RPMI7951 (cell line): ENCODE data around the gene RGS1. TPM values are rescaled to one million over a fixed set of nuclear protein-coding genes. Genes with fewer than 3 reads are reported as not detected.

Source experiments
- DNase-seq: peaks from one replicate; pipeline ENCODE4 v3.0.0-alpha.2; 2012; ENCODE audit warnings: low read depth
- total RNA-seq: library from RNA; depleted of rRNA; stranded (reverse); fragments of >200 nt; shearing (Covaris generic); gene quantifications from 2 replicates; pipeline ENCODE4 v1.2.3, GENCODE V29; 2014; rRNA removed

RGS1 gene
- total RNA-seq, 1 experiment from 2014 or later, result 62.4 TPM

- DNase-seq, result no peak
These were observed 44.6 kb downstream of the RGS1 start for GRCh38 chr1:192620071-192620635.

DNA sequence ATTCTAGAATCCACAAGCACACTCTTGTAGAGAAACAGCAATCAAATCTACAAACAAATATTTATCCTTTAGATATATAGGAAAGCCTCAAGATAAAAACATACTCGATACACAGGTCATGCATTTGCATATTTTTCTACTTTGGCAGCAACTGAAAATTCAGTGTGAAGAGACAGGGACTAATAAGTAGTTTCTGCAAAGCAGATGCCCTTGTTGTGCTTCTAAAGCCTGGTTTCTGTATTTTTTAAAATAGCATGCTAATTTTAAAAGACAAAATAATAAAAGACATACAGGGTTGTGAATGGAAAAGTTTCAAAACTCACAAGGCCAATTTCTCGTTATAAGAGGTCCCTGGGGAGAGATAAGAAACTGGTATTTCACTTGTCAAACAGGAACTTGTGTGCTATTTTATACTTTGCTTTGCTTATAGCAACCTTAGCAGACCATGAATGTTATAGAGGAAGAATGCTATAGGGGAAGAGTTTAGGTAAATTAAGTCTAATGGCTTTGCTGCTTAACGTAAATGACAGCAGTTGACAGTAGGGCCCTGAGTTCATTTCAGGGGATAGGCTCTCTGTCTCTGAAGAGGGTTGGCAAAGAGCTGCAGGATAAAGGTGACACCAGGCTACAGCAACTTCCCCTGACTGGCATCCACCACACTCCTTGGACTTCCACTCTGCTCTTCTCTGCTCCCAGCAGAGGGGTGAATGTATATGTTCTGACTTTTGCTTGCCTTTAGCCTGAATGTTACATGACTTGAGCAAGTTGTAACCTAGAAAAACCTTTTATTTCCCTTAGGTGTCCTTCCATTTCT, 51.0 kb downstream of the RGS1 start:
- DNase-seq, result no peak

DNA sequence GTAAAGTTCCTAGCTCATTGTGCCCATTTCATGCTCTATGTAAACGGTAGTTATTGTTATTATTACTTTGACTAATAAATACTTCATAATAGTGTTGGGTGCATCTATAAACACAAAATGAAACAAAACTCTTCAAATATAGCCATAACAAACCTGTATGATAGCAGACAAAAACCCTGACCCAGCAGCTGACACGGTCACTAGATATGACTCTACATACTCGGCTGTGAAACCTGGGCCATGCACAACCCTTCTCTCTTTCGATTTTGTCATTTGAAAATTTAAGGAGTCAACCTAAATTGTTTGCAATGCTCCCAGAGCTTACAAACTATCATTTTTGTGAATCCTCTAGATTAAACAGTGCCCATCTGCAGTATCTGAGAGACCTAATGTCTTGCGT, 52.3 kb downstream of the RGS1 start:
- DNase-seq, result no peak

GRCh38 chr1:192628396-192629057, 53.0 kb downstream of the RGS1 start:
- no peak for DNase-seq

DNA sequence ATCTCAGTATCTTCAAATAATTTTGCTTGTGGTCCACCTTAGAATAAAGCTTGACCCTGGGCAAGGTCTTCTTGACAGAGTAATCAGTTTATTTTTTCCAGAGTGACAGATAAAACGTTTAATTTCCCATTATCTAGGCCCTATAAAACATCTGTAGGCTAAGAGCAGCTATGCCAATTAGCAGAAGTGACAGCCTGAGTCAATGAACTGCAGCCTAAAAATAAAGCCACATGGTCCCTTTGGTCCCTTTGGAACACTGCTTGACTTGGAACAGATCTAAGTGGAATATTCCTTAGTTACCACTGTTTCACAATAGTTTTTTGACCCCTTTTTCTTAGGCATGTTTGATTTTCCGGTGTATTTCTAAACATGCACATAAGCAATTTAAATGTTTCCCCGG, 54.0 kb downstream of the RGS1 start:
- no peak for DNase-seq

Other genes starting within 250 kb of the RGS1 start
- 0.20 and 0.84 TPM in 2 replicates for gene RGS13, start 60.4 kb downstream of the RGS1 start, total RNA-seq
- 24.7 and 26.9 TPM in 2 replicates for gene RGS2, start 233.3 kb downstream of the RGS1 start, total RNA-seq